Stimulated activated naive B cell treated with anti-CD40 and anti-IgM and Interleukin-4, amounts not matched to agents 10 μg/mL and 1 μg/mL and 100 μg/mL, for 72 hours (primary cell): Measurements from ENCODE around the gene APOF.
"Not testable (repeated sequence)": the region's sequence is repeated elsewhere in the genome, so short reads cannot be mapped to it uniquely, and the experiment has no call there.

Experiments
- ATAC-seq, 2 donors: fragments of 150-1000 bp; cut with Tn5 transposase; replicated peaks; 2 replicates each; pipeline ENCODE4 v1.10.0; 2021; ENCODE audit warnings: moderate library complexity in 1 of 2
- DNase-seq: peaks from one replicate; pipeline ENCODE4 v3.0.0; 2021
- H3K27ac Mint-ChIP-seq: one replicate; pipeline ENCODE4 v1.8.0; 2022; ENCODE audit warnings: mild to moderate bottlenecking, mixed read lengths
- H3K27me3 Mint-ChIP-seq, 2 donors: one replicate each; pipeline ENCODE4 v1.8.0; 2022; ENCODE audit warnings: mixed read lengths in 2 of 2
- H3K36me3 Mint-ChIP-seq, 2 donors: one replicate each; pipeline ENCODE4 v1.8.0; 2022; ENCODE audit warnings: mixed read lengths in 2 of 2, mild to moderate bottlenecking in 1 of 2
- H3K4me1 Mint-ChIP-seq, 2 donors: one replicate each; pipeline ENCODE4 v1.8.0; 2022; ENCODE audit warnings: mixed read lengths in 2 of 2, mild to moderate bottlenecking in 1 of 2
- H3K4me3 Mint-ChIP-seq, 2 donors: one replicate each; pipeline ENCODE4 v1.8.0; 2022; ENCODE audit warnings: mild to moderate bottlenecking in 2 of 2, mixed read lengths in 2 of 2, moderate library complexity in 1 of 2
- H3K9me3 Mint-ChIP-seq, 2 donors: one replicate each; pipeline ENCODE4 v1.8.0; 2022; ENCODE audit warnings: mixed read lengths in 2 of 2, mild to moderate bottlenecking in 1 of 2

Gene APOF, protein sequence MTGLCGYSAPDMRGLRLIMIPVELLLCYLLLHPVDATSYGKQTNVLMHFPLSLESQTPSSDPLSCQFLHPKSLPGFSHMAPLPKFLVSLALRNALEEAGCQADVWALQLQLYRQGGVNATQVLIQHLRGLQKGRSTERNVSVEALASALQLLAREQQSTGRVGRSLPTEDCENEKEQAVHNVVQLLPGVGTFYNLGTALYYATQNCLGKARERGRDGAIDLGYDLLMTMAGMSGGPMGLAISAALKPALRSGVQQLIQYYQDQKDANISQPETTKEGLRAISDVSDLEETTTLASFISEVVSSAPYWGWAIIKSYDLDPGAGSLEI

DNA sequence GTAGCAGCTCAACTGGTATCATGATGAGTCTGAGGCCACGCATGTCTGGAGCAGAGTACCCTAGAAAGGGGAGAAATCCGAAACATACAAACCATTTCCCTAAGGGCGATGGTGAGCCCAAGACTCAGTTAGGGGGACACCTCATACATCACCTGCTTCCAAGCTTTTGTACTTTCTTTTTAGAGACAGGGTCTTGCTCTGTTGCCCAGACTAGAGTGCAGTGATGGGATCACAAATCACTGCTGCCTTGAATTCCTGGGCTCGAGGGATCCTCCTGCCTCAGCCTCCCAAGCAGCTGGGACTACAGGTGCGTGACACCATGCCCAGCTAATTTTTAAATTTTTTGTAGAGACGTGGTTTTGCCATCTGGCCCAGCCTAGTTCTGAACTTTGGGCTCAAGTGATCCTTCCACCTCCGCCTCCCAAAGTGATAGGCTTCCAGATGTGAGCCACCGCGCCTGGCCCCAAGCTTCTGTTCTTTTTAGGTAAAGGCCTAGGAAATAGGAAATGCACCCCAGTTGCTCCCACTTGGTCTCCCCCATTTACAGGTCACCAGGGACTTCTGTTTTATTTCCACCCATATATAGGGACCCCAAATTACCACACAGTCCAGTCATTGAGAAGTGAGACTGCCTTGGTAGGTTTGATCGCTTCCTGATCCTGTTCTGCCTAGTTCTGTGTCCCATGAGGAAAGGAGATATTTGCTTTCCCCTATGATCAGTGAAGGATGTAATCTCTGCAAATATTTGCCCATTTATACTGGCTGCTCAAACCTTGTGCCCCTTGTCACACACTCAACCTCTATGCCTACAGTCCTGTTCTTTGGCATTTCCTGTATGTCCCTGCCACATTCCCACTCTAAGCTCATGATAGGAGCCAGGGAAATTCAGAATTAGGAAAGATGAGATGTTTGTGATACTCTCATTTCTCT, at the start of gene APOF:
Gene APOF (minus strand): TSS at position 728 of the 930 bp plus-strand sequence. CDS start 112 bp downstream, at position 616.
- Mint-ChIP-seq H3K4me1 (peaks cover 16 to 33% of the 10 kb centered on the region in 2 donors), H3K36me3 (no peaks in the 10 kb centered on the region), H3K27me3 (no peaks in the 10 kb centered on the region), H3K27ac (peak within 1 kb of the TSS; percentile 80), H3K4me3 (peak within 1 kb of the TSS in 1 of 2 donors; percentile 97), H3K9me3 (no peaks in the 10 kb centered on the region)
- no peak for ATAC-seq
- DNase-seq = no peak

- no peaks in the 10 kb centered on the region for H3K9me3 Mint-ChIP-seq
- no peak overlapping the region for H3K4me3 Mint-ChIP-seq
- no peak for ATAC-seq
- H3K36me3 Mint-ChIP-seq = peaks cover 14 to 24% of the 10 kb centered on the region in 2 donors
- H3K27me3 Mint-ChIP-seq = no peaks in the 10 kb centered on the region
- peaks cover 0 to 1% of the 10 kb centered on the region in 2 donors for H3K4me1 Mint-ChIP-seq
- no peak for DNase-seq
- H3K27ac Mint-ChIP-seq = no peak overlapping the region
Observed at GRCh38 chr12:56411781-56412639, 49.4 kb upstream of the APOF start.

- Mint-ChIP-seq H3K36me3 (peaks cover 11 to 22% of the 10 kb centered on the region in 2 donors), H3K9me3 (no peaks in the 10 kb centered on the region), H3K4me1 (peaks cover 0 to 1% of the 10 kb centered on the region in 2 donors), H3K4me3 (no peak overlapping the region), H3K27ac (no peak overlapping the region), H3K27me3 (no peaks in the 10 kb centered on the region)
- no peak for ATAC-seq
- DNase-seq = no peak
Observed at GRCh38 chr12:56410768-56411167, 48.1 kb upstream of the APOF start.

- Mint-ChIP-seq H3K4me1 (peaks cover 0 to 1% of the 10 kb centered on the region in 2 donors), H3K36me3 (peaks cover 11 to 15% of the 10 kb centered on the region in 2 donors), H3K4me3 (no peak overlapping the region), H3K27me3 (no peaks in the 10 kb centered on the region), H3K27ac (no peak overlapping the region), H3K9me3 (no peaks in the 10 kb centered on the region)
- DNase-seq (no peak), ATAC-seq (no peak)
Observed at GRCh38 chr12:56408799-56409417, 46.3 kb upstream of the APOF start.

DNA sequence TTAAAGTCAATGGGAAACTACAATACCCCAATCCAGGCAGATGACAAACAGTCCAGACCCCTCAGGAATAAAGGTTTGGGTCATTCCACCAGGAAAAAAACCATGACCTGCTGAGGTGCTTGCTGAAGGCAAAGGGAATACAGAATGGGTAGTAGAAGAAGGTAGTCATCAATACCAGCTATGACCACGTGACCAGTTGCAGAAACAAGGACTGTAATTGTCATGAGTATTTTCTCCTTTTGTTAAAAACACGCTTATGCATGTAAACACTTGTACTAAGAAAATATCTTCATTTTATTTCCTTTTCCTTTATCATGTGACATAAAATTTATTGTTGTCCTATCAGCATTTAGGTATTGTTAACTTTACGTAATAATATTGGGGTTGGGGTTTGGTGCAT, 41.6 kb upstream of the APOF start:
- not testable (repeated sequence) for DNase-seq, H3K4me3 Mint-ChIP-seq, ATAC-seq, H3K27ac Mint-ChIP-seq, H3K36me3 Mint-ChIP-seq, H3K9me3 Mint-ChIP-seq, H3K4me1 Mint-ChIP-seq, H3K27me3 Mint-ChIP-seq

- not testable (repeated sequence) for H3K4me3 Mint-ChIP-seq, ATAC-seq, H3K27me3 Mint-ChIP-seq, H3K27ac Mint-ChIP-seq, DNase-seq, H3K4me1 Mint-ChIP-seq, H3K36me3 Mint-ChIP-seq
- H3K9me3 Mint-ChIP-seq = peaks cover 12 to 15% of the 10 kb centered on the region in 2 donors
Observed at GRCh38 chr12:56401612-56402011, 39.0 kb upstream of the APOF start.

DNA sequence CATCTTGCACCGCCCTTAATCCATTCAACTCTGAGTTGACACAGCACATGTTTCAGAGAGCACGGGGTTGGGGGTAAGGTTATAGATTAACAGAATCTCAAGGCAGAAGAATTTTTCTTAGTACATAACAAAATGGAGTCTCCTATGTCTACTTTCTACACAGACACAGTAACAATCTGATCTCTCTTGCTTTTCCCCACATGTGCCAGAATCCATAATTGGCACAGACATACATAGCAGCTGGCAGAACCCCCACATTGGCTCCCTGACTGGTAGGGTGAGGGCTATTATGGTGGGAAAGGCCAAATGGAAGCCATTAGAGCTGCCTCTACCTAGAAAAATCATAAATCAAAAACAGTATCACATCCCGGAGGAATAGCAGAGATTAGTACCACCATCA, 38.5 kb upstream of the APOF start:
- H3K27ac Mint-ChIP-seq, H3K4me3 Mint-ChIP-seq, H3K36me3 Mint-ChIP-seq, DNase-seq, ATAC-seq, H3K4me1 Mint-ChIP-seq, H3K27me3 Mint-ChIP-seq: not testable (repeated sequence)
- H3K9me3 Mint-ChIP-seq = peaks cover 12 to 15% of the 10 kb centered on the region in 2 donors

DNA sequence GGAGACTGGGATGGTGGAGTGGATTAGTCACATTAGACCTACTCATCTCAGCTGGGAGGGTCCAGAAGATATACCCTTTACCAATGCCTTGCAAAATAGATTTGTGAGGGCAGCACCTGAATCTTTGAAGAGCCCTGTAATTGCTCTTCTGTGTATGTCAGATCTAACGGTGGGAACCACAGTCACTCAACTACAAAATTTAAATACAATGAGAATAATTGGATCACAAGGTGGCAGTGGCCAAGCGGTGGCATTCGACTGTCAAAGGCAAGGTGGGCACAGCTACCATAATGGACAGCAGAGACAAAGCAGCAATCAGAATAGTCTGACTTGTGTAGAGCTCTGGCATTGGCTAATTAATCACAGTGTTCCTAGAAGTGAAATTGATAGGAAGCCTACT, 36.8 kb upstream of the APOF start:
- not testable (repeated sequence) for ATAC-seq, H3K4me3 Mint-ChIP-seq, H3K36me3 Mint-ChIP-seq, H3K27me3 Mint-ChIP-seq, DNase-seq, H3K27ac Mint-ChIP-seq, H3K4me1 Mint-ChIP-seq
- peaks cover 12 to 15% of the 10 kb centered on the region in 2 donors for H3K9me3 Mint-ChIP-seq

- no peak for ATAC-seq
- H3K4me3 Mint-ChIP-seq = no peak overlapping the region
- peaks cover 12 to 15% of the 10 kb centered on the region in 2 donors for H3K9me3 Mint-ChIP-seq
- H3K36me3 Mint-ChIP-seq = peaks cover 0 to 7% of the 10 kb centered on the region in 2 donors
- H3K27ac Mint-ChIP-seq = no peak overlapping the region
- H3K4me1 Mint-ChIP-seq = no peaks in the 10 kb centered on the region
- H3K27me3 Mint-ChIP-seq = no peaks in the 10 kb centered on the region
- no peak for DNase-seq
Observed at GRCh38 chr12:56398324-56398723, 35.7 kb upstream of the APOF start.

GRCh38 chr12:56392331-56392730, 29.7 kb upstream of the APOF start:
- Mint-ChIP-seq H3K4me3 (no peak overlapping the region), H3K27ac (no peak overlapping the region), H3K9me3 (no peaks in the 10 kb centered on the region), H3K36me3 (peaks cover 0 to 1% of the 10 kb centered on the region in 2 donors), H3K4me1 (no peaks in the 10 kb centered on the region), H3K27me3 (no peaks in the 10 kb centered on the region)
- ATAC-seq (no peak), DNase-seq (no peak)

- H3K9me3 Mint-ChIP-seq = no peaks in the 10 kb centered on the region
- no peak overlapping the region for H3K4me3 Mint-ChIP-seq
- no peaks in the 10 kb centered on the region for H3K27me3 Mint-ChIP-seq
- H3K36me3 Mint-ChIP-seq = peaks cover 0 to 1% of the 10 kb centered on the region in 2 donors
- no peak for DNase-seq
- H3K4me1 Mint-ChIP-seq = no peaks in the 10 kb centered on the region
- H3K27ac Mint-ChIP-seq = no peak overlapping the region
- no peak for ATAC-seq
Observed at GRCh38 chr12:56391721-56392120, 29.1 kb upstream of the APOF start.

DNA sequence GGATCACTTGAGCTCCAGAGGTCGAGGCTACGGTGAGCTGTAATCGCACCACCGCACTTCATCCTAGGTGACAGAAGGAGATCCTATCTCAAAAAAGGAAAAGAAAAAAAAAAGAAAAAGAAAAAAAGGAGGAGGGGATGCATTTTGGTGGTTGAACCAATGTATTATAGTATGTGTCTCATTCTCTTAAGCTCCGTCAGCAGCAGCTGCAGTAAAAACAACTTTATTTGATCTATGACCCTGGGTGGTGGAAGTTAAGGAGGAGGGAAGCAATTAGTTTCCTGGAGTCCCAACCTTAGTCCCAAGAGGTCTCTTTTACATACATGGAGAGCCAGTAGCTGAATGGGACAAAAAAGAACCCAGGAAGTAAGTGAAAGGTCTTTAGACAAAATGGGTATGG, 26.8 kb upstream of the APOF start:
- H3K27me3 Mint-ChIP-seq = no peaks in the 10 kb centered on the region
- no peak overlapping the region for H3K27ac Mint-ChIP-seq
- H3K9me3 Mint-ChIP-seq = no peaks in the 10 kb centered on the region
- H3K4me1 Mint-ChIP-seq = no peaks in the 10 kb centered on the region
- H3K4me3 Mint-ChIP-seq = no peak overlapping the region
- peaks cover 0 to 1% of the 10 kb centered on the region in 2 donors for H3K36me3 Mint-ChIP-seq
- DNase-seq = no peak
- ATAC-seq = no peak

DNA sequence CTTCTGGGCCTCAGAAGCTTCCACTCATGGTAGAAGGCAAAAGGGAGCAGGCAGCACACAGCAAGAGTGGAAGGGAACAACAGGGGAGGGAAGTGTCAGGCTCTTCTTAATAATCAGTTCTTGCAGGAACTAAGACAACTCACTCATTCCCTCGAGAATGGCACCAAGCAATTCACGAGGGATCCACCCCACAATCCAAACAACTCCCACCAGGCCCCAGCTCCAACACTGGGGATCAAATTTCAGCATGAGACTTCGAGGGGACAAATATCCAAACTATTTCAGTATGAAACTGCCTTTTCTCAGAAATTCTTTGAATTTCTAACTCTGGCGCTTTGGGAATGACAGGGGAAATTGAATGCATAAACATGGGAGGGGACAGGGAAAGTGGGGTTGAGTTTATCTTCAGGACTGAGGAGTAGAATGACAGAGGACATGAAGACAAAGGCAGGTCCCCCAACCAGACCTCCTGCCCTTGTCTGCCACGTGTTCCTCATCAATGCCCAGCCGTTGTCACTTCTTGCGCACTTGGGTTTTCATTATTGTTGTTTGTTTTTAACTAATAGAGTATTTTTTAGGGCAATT, 24.6 kb upstream of the APOF start:
- peaks cover 0 to 1% of the 10 kb centered on the region in 2 donors for H3K36me3 Mint-ChIP-seq
- ATAC-seq = no peak
- no peaks in the 10 kb centered on the region for H3K27me3 Mint-ChIP-seq
- no peak for DNase-seq
- no peak overlapping the region for H3K27ac Mint-ChIP-seq
- no peak overlapping the region for H3K4me3 Mint-ChIP-seq
- H3K9me3 Mint-ChIP-seq = no peaks in the 10 kb centered on the region
- no peaks in the 10 kb centered on the region for H3K4me1 Mint-ChIP-seq
